Measurements from ENCODE around the gene LPIN2.
"Not testable (repeated sequence)": the region's sequence is repeated elsewhere in the genome, so short reads cannot be mapped to it uniquely, and the experiment has no call there.

Gene LPIN2

GRCh38 chr18:3046216-3046808 lies 33.4 kb upstream of the LPIN2 start:
- DNase-seq (ENCODE audit: low read depth in 2 of 2, low spot score in 1 of 2) = no peak

- no peak for DNase-seq (ENCODE audit: low read depth in 2 of 2, low spot score in 1 of 2)
Observed at GRCh38 chr18:3044931-3045698, 32.2 kb upstream of the LPIN2 start.

GRCh38 chr18:3042379-3042778 lies 29.4 kb upstream of the LPIN2 start:
- no peak for DNase-seq (ENCODE audit: low read depth in 2 of 2, low spot score in 1 of 2)

- no peak for DNase-seq (ENCODE audit: low read depth in 2 of 2, low spot score in 1 of 2)
Observed at GRCh38 chr18:3041843-3042242, 28.9 kb upstream of the LPIN2 start.

- no peak for DNase-seq (ENCODE audit: low read depth in 2 of 2, low spot score in 1 of 2)
Observed at GRCh38 chr18:3040881-3041280, 27.9 kb upstream of the LPIN2 start.

- DNase-seq (ENCODE audit: low read depth in 2 of 2, low spot score in 1 of 2) = no peak
Observed at GRCh38 chr18:3040173-3040572, 27.2 kb upstream of the LPIN2 start.

GRCh38 chr18:3037423-3037915 lies 24.5 kb upstream of the LPIN2 start:
- DNase-seq (ENCODE audit: low read depth in 2 of 2, low spot score in 1 of 2) = no peak

GRCh38 chr18:3036108-3036507 lies 23.2 kb upstream of the LPIN2 start:
- no peak for DNase-seq (ENCODE audit: low read depth in 2 of 2, low spot score in 1 of 2)

- no peak for DNase-seq (ENCODE audit: low read depth in 2 of 2, low spot score in 1 of 2)
Observed at GRCh38 chr18:3035635-3036034, 22.7 kb upstream of the LPIN2 start.

- DNase-seq (ENCODE audit: low read depth in 2 of 2, low spot score in 1 of 2) = no peak
Observed at GRCh38 chr18:3032721-3033120, 19.8 kb upstream of the LPIN2 start.

GRCh38 chr18:3029215-3029952 lies 16.4 kb upstream of the LPIN2 start:
- DNase-seq (ENCODE audit: low read depth in 2 of 2, low spot score in 1 of 2) = no peak

GRCh38 chr18:3028115-3028514 lies 15.2 kb upstream of the LPIN2 start:
- not testable (repeated sequence) for DNase-seq (ENCODE audit: low read depth in 2 of 2, low spot score in 1 of 2)

- DNase-seq (ENCODE audit: low read depth in 2 of 2, low spot score in 1 of 2) = no peak
Observed at GRCh38 chr18:3027370-3027891, 14.5 kb upstream of the LPIN2 start.

GRCh38 chr18:3025544-3025943 lies 12.6 kb upstream of the LPIN2 start:
- no peak for DNase-seq (ENCODE audit: low read depth in 2 of 2, low spot score in 1 of 2)

- not testable (repeated sequence) for DNase-seq (ENCODE audit: low read depth in 2 of 2, low spot score in 1 of 2)
Observed at GRCh38 chr18:3023603-3024002, 10.7 kb upstream of the LPIN2 start.

- no peak for DNase-seq (ENCODE audit: low read depth in 2 of 2, low spot score in 1 of 2)
Observed at GRCh38 chr18:3016585-3017297, 3.8 kb upstream of the LPIN2 start.

- no peak for DNase-seq (ENCODE audit: low read depth in 2 of 2, low spot score in 1 of 2)
Observed at GRCh38 chr18:3015851-3016250, 2.9 kb upstream of the LPIN2 start.

GRCh38 chr18:3015204-3015592 lies 2.3 kb upstream of the LPIN2 start:
- DNase-seq (ENCODE audit: low read depth in 2 of 2, low spot score in 1 of 2) = no peak

GRCh38 chr18:3014503-3015203 lies 1.7 kb upstream of the LPIN2 start:
- no peak for DNase-seq (ENCODE audit: low read depth in 2 of 2, low spot score in 1 of 2)
